Ovary (tissue), 3 donors: ENCODE results near the gene PMPCA.

Experiments used
- CTCF ChIP-seq, 3 donors: fragments of 450-650 bp in 2 of 3; fragments of 200-600 bp in 1 of 3; IDR thresholded peaks; one replicate each; pipeline versions ENCODE4 v1.5.1 to v1.8.0; 2016 to 2022; ENCODE audit warnings: antibody characterized with exemption in 3 of 3, mild to moderate bottlenecking in 1 of 3
- EP300 ChIP-seq: sonication (generic); formaldehyde crosslinking; IDR thresholded peaks from one replicate; pipeline ENCODE4 v1.6.1; 2017; ENCODE audit warnings: antibody characterized with exemption
- POLR2A ChIP-seq: fragments of 450-650 bp; IDR thresholded peaks from one replicate; pipeline ENCODE4 v1.6.1; 2017; ENCODE audit warnings: antibody characterized with exemption, mild to moderate bottlenecking, moderate library complexity
- donor health status: DM: no; HTN: no; CAD: no.

DNA sequence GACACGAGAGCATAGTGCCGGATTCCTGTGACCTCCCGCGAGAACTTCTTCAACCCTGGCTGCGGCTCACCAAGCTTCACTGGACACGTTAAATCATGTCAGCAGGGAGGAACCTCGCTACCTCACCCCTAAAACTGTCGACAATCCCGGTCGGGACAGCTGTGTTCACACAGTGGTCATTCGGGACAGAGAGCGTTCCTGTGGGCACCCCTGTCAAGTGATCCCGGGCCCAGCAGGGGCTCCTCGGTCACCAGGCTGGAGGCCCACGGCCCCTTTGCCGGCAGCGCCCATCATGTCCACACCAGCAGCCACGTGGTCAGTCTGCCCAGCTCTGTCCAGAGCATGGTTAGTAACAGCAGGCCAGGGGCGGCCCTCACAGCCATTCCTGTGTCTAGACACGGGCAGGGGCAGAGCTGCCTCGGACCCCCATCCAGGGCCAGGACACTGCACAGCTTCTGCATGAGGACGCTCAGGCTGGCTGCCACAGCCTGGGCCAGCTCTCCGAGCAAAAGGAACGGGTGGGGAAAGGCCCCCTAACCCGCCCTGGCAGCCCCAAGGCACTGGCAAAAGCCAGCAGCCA is 25.7 kb downstream of the PMPCA start:
- TF ChIP-seq CTCF (IDR thresholded peaks at IDR 0.05) (no peak), EP300 (no peak), POLR2A (no peak)
